Activated CD4-positive, alpha-beta T cell treated with anti-CD3 and anti-CD28 coated beads, Interleukin-2, amount 50 U/mL, for 16 hours (primary cell): ENCODE results near the gene RNF212B.
"Not testable (repeated sequence)": the region's sequence is repeated elsewhere in the genome, so short reads cannot be mapped to it uniquely, and the experiment has no call there.

Experiments
- DNase-seq: peaks from one replicate; pipeline ENCODE4 v3.0.0-alpha.2; 2020

Gene RNF212B

GRCh38 chr14:23237772-23238594, at the start of gene RNF212B:
Gene RNF212B, plus strand, starts transcription at chr14:23237936. Its CDS starts 2,410 bp downstream, at chr14:23240346.
- peak; percentile 78 for DNase-seq

- no peak for DNase-seq
Measured at GRCh38 chr14:23193432-23193831, 44.3 kb upstream of the RNF212B start.

- DNase-seq = no peak
Measured at GRCh38 chr14:23195552-23196101, 42.1 kb upstream of the RNF212B start.

GRCh38 chr14:23196487-23196886, 41.2 kb upstream of the RNF212B start:
- not testable (repeated sequence) for DNase-seq

- DNase-seq = not testable (repeated sequence)
Measured at GRCh38 chr14:23199141-23199540, 38.6 kb upstream of the RNF212B start.

GRCh38 chr14:23202001-23202400, 35.7 kb upstream of the RNF212B start:
- no peak for DNase-seq

- no peak for DNase-seq
Measured at GRCh38 chr14:23206422-23207145, 31.2 kb upstream of the RNF212B start.

- DNase-seq = no peak
Measured at GRCh38 chr14:23207146-23207540, 30.6 kb upstream of the RNF212B start.

- DNase-seq = no peak
Measured at GRCh38 chr14:23208324-23208723, 29.4 kb upstream of the RNF212B start.

- DNase-seq = no peak
Measured at GRCh38 chr14:23209651-23210423, 27.9 kb upstream of the RNF212B start.

- no peak for DNase-seq
Measured at GRCh38 chr14:23215421-23215820, 22.3 kb upstream of the RNF212B start.

- DNase-seq = no peak
Measured at GRCh38 chr14:23217032-23218020, 20.4 kb upstream of the RNF212B start.

GRCh38 chr14:23219075-23219474, 18.7 kb upstream of the RNF212B start:
- no peak for DNase-seq

GRCh38 chr14:23224958-23225357, 12.8 kb upstream of the RNF212B start:
- not testable (repeated sequence) for DNase-seq

GRCh38 chr14:23227566-23227965, 10.2 kb upstream of the RNF212B start:
- DNase-seq = no peak

GRCh38 chr14:23228812-23229211, 8.9 kb upstream of the RNF212B start:
- DNase-seq = no peak

GRCh38 chr14:23232241-23232808, 5.4 kb upstream of the RNF212B start:
- DNase-seq = not testable (repeated sequence)

GRCh38 chr14:23240661-23241060, 2.9 kb downstream of the RNF212B start:
- no peak for DNase-seq

GRCh38 chr14:23241061-23241715, 3.5 kb downstream of the RNF212B start:
- DNase-seq = not testable (repeated sequence)

- no peak for DNase-seq
Measured at GRCh38 chr14:23242076-23242475, 4.3 kb downstream of the RNF212B start.

GRCh38 chr14:23243066-23243465, 5.3 kb downstream of the RNF212B start:
- DNase-seq = no peak
